ENCODE results near the gene ZNF286A. TPM values are rescaled to one million over a fixed set of nuclear protein-coding genes. Genes with fewer than 3 reads are reported as not detected.
"Not testable (repeated sequence)": the region's sequence is repeated elsewhere in the genome, so short reads cannot be mapped to it uniquely, and the experiment has no call there.

The ZNF286A gene
- total RNA-seq, 1 donor from 2014 or later, result 20.8 TPM

GRCh38 chr17:15662681-15663080 is 36.9 kb upstream of the ZNF286A start:
- Histone ChIP-seq H3K36me3 (ENCODE audit: control insufficient read depth, insufficient read depth, low read length) (peaks cover 3% of the 10 kb centered on the region), H3K4me3 (ENCODE audit: low read depth, low read length) (no peak overlapping the region), H3K27me3 (ENCODE audit: control insufficient read depth, insufficient read depth, low read length) (no peaks in the 10 kb centered on the region)
- FAIRE-seq (no peak), DNase-seq (ENCODE audit: low read depth) (peak; percentile 64)
- TF ChIP-seq CTCF (IDR thresholded peaks at IDR 0.05; ENCODE audit: insufficient read depth, low read length, severe bottlenecking), result no peak

GRCh38 chr17:15663176-15663575 is 36.4 kb upstream of the ZNF286A start:
- FAIRE-seq, result no peak
- DNase-seq (ENCODE audit: low read depth), result no peak

GRCh38 chr17:15663691-15664090 is 35.9 kb upstream of the ZNF286A start:
- Histone ChIP-seq H3K36me3 (ENCODE audit: control insufficient read depth, insufficient read depth, low read length) (peaks cover 3% of the 10 kb centered on the region), H3K27me3 (ENCODE audit: control insufficient read depth, insufficient read depth, low read length) (no peaks in the 10 kb centered on the region), H3K4me3 (ENCODE audit: low read depth, low read length) (no peak overlapping the region)
- FAIRE-seq, result no peak
- DNase-seq (ENCODE audit: low read depth), result no peak
- TF ChIP-seq CTCF (IDR thresholded peaks at IDR 0.05; ENCODE audit: insufficient read depth, low read length, severe bottlenecking), result no peak

More at GRCh38 chr17:15663176-15663575, 36.4 kb upstream of the ZNF286A start:
- H3K27me3 ChIP-seq (ENCODE audit: control insufficient read depth, insufficient read depth, low read length), result no peaks in the 10 kb centered on the region
- H3K36me3 ChIP-seq (ENCODE audit: control insufficient read depth, insufficient read depth, low read length), result peaks cover 3% of the 10 kb centered on the region
- no peak overlapping the region for H3K4me3 ChIP-seq (ENCODE audit: low read depth, low read length)
- no peak for TF ChIP-seq CTCF (IDR thresholded peaks at IDR 0.05; ENCODE audit: insufficient read depth, low read length, severe bottlenecking)

GRCh38 chr17:15669526-15669925 is 30.0 kb upstream of the ZNF286A start:
- H3K36me3 ChIP-seq (ENCODE audit: control insufficient read depth, insufficient read depth, low read length); FAIRE-seq: not testable (repeated sequence)

GRCh38 chr17:15674640-15675039 is 24.9 kb upstream of the ZNF286A start:
- peak; percentile 52 for FAIRE-seq
- H3K27me3 ChIP-seq (ENCODE audit: control insufficient read depth, insufficient read depth, low read length); DNase-seq (ENCODE audit: low read depth); H3K4me3 ChIP-seq (ENCODE audit: low read depth, low read length); H3K36me3 ChIP-seq (ENCODE audit: control insufficient read depth, insufficient read depth, low read length): not testable (repeated sequence)

More at GRCh38 chr17:15669526-15669925, 30.0 kb upstream of the ZNF286A start:
- not testable (repeated sequence) for H3K27me3 ChIP-seq (ENCODE audit: control insufficient read depth, insufficient read depth, low read length); DNase-seq (ENCODE audit: low read depth); H3K4me3 ChIP-seq (ENCODE audit: low read depth, low read length)

GRCh38 chr17:15675991-15676390 is 23.6 kb upstream of the ZNF286A start:
- DNase-seq (ENCODE audit: low read depth); H3K27me3 ChIP-seq (ENCODE audit: control insufficient read depth, insufficient read depth, low read length); H3K36me3 ChIP-seq (ENCODE audit: control insufficient read depth, insufficient read depth, low read length); H3K4me3 ChIP-seq (ENCODE audit: low read depth, low read length); FAIRE-seq: not testable (repeated sequence)

- H3K4me3 ChIP-seq (ENCODE audit: low read depth, low read length); DNase-seq (ENCODE audit: low read depth); H3K27me3 ChIP-seq (ENCODE audit: control insufficient read depth, insufficient read depth, low read length); H3K36me3 ChIP-seq (ENCODE audit: control insufficient read depth, insufficient read depth, low read length); FAIRE-seq: not testable (repeated sequence)
Measured at GRCh38 chr17:15683135-15683534, 16.4 kb upstream of the ZNF286A start.

GRCh38 chr17:15683824-15684478 is 15.6 kb upstream of the ZNF286A start, which contains the start of gene TRIM16:
TRIM16 (minus strand) TSS chr17:15684311; CDS start chr17:15651609, 32,702 bp downstream.
- H3K4me3 ChIP-seq (ENCODE audit: low read depth, low read length), result peak within 1 kb of the TSS; percentile 59
- H3K27me3 ChIP-seq (ENCODE audit: control insufficient read depth, insufficient read depth, low read length); FAIRE-seq; H3K36me3 ChIP-seq (ENCODE audit: control insufficient read depth, insufficient read depth, low read length): not testable (repeated sequence)
- peak; percentile 17 for TF ChIP-seq CTCF (IDR thresholded peaks at IDR 0.05; ENCODE audit: insufficient read depth, low read length, severe bottlenecking)
- DNase-seq (ENCODE audit: low read depth), result peak; percentile 13

- not testable (repeated sequence) for H3K4me3 ChIP-seq (ENCODE audit: low read depth, low read length); FAIRE-seq; H3K36me3 ChIP-seq (ENCODE audit: control insufficient read depth, insufficient read depth, low read length); H3K27me3 ChIP-seq (ENCODE audit: control insufficient read depth, insufficient read depth, low read length); DNase-seq (ENCODE audit: low read depth)
Measured at GRCh38 chr17:15687494-15687893, 12.1 kb upstream of the ZNF286A start.

GRCh38 chr17:15698967-15699366 is 585 bp upstream of the ZNF286A start:
- not testable (repeated sequence) for FAIRE-seq; H3K27me3 ChIP-seq (ENCODE audit: control insufficient read depth, insufficient read depth, low read length); H3K36me3 ChIP-seq (ENCODE audit: control insufficient read depth, insufficient read depth, low read length)
- peak overlapping the region; percentile 49 for H3K4me3 ChIP-seq (ENCODE audit: low read depth, low read length)
- DNase-seq (ENCODE audit: low read depth), result peak; percentile 5

All from bronchial epithelial cell (primary cell).